KOPT-K1 (cell line): ENCODE data around the gene TSPOAP1.

Experiments
- H3K27ac ChIP-seq: fragments of 200-600 bp; sonication (generic); 2 replicates; pipeline ENCODE4 v1.5.1; 2016; ENCODE audit warnings: antibody characterized with exemption, mild to moderate bottlenecking, low read depth, low read length; ENCODE audit not compliant: poor library complexity, severe bottlenecking
- H3K36me3 ChIP-seq: fragments of 200-600 bp; sonication (generic); 2 replicates; pipeline ENCODE4 v1.5.1; 2017; ENCODE audit warnings: antibody characterized with exemption, mild to moderate bottlenecking, low read length, moderate library complexity; ENCODE audit not compliant: insufficient read depth
- H3K9me3 ChIP-seq: fragments of 200-600 bp; sonication (generic); 2 replicates; pipeline ENCODE4 v1.5.1; 2017; ENCODE audit warnings: antibody characterized with exemption, low read length, mild to moderate bottlenecking; ENCODE audit not compliant: insufficient read depth, poor library complexity, severe bottlenecking

The TSPOAP1 gene

GRCh38 chr17:58367461-58367860 is 38.9 kb upstream of the TSPOAP1 start:
- Histone ChIP-seq H3K27ac (no peak overlapping the region), H3K36me3 (no peaks in the 10 kb centered on the region)

GRCh38 chr17:58365980-58366595 is 37.5 kb upstream of the TSPOAP1 start:
- Histone ChIP-seq H3K9me3 (no peaks in the 10 kb centered on the region), H3K36me3 (no peaks in the 10 kb centered on the region), H3K27ac (no peak overlapping the region)

More at GRCh38 chr17:58367461-58367860, 38.9 kb upstream of the TSPOAP1 start:
- H3K9me3 ChIP-seq: no peaks in the 10 kb centered on the region

DNA sequence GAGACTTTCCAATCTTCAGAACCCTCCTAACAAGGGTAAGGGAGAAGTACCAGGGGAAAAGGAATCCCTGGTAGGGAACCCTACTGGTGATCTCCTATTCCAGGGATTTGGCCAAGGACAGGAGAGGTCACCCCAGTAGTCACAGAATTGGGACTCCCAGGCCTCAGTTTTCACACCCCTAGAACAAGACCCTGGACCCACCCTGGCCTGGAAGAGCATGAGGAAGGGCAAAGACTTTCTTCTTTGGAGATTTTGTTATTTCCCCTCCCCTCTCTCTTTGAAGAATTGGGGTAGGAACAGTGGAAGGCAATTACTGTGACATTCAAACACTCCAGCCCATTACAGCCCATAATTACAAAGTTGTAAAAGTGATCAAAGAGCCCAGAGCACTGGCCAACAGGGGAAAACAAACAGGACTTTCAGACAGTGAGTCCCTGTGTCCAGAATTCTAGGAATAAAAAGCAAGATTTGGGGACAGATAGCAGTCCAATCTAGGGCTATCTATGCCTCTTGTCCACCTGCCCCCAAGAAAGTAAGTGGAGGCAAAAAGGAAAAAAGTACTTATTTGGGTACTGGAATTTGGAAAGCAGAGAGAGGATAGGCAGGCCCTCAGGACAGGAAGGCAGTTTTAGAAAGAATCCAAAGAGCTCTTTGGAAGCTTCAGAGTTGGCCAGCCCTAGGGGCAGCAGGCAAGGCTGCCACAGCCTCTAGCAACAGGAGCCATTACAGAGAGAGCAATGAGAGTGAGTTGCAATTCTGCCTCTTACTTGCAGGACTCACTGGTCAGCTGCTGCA is 36.8 kb upstream of the TSPOAP1 start:
- no peaks in the 10 kb centered on the region for H3K9me3 ChIP-seq
- H3K36me3 ChIP-seq: no peaks in the 10 kb centered on the region
- no peak overlapping the region for H3K27ac ChIP-seq

- Histone ChIP-seq H3K27ac (no peak overlapping the region), H3K36me3 (no peaks in the 10 kb centered on the region), H3K9me3 (no peaks in the 10 kb centered on the region)
Measured at GRCh38 chr17:58364270-58364942, 35.8 kb upstream of the TSPOAP1 start.

DNA sequence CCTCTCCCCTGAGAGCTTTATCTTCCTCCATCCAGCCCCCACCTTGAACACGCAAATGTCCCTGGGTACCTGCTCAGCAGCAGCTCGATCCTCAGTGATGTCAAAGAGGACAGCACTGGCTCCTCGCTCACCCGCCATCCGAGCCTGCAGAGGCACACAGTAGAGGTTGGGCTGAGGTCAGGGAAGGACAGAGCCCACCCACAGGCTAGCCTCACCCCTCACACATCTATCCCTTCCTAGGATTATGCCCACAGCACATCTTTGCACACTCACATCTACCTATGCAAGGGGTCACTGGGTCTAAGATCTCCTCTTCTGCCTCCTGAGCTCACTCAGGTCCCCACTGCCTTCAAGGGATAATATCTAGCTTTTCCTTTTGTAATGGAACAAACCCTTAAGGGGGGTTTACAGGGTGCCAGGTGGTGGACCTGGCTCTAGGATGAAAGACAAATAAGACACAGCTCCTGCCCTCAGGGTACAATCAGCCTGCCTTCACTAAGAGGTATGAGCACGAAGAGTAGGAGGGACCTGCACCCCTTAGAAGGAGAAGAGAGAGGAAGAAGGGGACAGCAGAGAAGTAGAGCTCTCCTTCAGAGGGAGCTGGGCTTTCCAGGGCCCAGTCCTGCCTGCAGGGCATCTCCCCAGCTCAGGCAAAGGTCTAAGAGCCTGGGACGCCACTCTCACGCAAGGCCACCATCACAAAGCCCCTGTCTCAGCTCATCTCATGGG is 35.0 kb upstream of the TSPOAP1 start:
- no peaks in the 10 kb centered on the region for H3K36me3 ChIP-seq
- no peaks in the 10 kb centered on the region for H3K9me3 ChIP-seq
- no peak overlapping the region for H3K27ac ChIP-seq

GRCh38 chr17:58362368-58363014 is 33.9 kb upstream of the TSPOAP1 start:
- H3K27ac ChIP-seq: no peak overlapping the region
- H3K36me3 ChIP-seq: no peaks in the 10 kb centered on the region
- no peaks in the 10 kb centered on the region for H3K9me3 ChIP-seq

DNA sequence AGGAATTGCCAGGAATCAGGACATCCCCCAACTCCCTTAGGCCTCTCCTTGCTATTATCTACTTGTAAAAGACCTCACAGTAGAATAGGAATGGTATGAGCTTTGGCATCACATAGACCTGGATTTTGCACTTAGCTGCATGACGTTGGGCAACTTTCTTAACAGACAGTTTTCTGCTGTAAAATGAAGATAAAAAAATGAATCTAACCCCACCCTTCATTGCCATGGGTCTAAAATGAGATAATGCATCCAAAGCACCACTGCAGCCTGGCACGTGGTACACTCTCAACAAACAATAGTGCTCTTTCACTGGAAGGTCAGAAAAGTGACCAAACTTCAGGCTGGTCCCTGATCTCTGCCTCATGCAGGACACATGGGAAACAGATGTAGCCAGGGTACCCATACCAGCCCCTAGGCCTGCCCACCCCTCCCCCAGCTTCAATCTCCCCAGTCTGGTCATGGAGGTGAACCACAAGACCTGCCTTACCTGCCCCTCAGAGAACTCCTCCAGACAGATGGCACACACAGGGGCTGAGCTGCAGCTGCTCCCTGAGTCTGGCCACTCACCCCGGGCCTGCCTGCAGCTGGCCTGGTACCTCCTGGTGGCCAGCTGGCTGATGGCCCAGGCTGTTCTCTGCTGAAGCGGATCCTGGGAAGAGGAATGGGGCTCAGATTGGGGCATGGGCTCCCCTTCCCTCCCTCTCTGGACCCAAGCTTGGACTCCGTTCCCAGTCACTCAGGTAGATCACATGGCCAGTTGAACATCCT is 31.9 kb upstream of the TSPOAP1 start:
- no peaks in the 10 kb centered on the region for H3K36me3 ChIP-seq
- no peak overlapping the region for H3K27ac ChIP-seq
- H3K9me3 ChIP-seq: no peaks in the 10 kb centered on the region

DNA sequence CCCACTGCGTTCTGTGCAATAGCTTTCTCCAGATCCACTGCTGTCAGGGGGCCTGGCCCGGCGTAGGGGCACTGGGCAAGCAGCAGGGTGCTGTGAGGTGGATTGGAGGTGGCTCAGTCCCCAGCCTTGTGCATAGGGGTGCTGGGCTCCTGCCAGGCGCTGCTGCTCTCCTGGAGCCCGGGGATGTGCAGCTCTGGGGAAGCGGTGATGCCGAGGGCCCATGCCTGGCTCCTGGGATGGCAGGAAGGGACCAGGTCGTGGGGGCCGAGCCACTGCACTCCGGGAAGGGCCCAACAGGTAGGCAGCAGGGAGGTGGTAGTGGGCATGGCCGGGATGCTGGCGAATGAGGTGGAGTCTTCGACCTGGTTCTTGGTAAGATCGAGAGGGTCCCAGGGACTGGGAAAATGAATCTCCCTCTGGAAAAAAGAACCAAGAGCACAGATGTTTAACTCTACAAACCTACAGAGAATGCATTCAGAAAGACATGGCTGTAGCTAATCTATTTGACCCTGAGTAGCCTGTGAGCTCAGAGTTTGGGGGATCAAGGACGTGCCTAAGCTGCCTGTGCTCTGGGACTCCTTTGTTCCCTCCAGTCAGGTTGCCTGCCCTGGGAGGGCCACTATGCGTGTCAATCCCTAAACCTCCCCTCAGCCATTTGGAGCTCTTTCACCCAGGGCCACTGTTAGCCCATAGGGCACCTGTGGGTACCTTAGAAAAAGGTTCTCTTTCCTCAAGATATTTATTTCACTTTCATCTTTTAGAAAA is 30.0 kb upstream of the TSPOAP1 start:
- H3K36me3 ChIP-seq: no peaks in the 10 kb centered on the region
- no peaks in the 10 kb centered on the region for H3K9me3 ChIP-seq
- H3K27ac ChIP-seq: no peak overlapping the region

DNA sequence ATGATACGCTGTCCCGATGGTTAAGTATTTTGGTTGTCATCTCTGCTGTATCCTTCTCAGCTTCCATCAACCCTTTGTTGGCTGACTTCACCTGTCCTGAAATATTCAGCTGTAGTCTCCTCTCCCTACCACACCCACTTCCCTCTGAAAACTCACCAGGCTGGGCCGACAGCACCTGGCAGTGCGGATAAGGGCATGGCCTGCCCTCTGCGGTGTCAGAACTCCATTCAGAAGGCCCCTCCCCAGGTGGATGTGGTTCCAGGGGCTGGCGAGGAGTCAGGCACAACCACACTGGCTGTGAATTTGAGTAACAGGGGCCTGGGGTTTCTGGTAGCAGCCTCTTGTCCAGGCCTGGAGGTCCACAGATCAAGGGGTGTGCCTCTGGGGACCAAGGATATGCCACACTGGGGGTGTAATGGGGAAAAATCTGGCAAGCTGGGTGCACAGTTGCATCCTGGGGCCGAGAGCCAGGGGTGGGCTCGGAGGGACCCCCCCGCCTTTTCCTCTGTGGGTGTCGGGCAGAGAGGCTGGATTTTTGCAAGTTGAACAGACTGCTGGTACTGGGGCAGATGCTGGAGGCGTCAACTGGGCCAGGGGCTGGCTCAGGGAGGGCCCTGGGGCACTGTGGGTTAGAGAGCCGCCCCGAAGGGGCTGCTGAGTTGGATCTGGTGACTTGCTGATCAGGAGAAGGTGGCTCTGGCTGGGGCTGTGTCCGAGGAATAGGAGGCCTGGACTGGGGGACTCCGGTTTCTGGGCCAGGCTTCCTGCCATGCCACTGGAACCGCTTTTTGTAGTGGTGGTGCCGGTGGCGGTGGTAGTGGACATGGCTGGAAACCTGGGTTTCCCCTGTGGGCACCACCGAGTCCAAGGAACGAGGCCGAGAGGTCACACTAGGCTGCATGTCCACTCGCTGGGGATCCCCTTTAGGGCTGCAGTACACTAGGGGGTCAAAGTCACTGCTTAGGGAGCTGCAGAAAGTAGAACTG is 29.0 kb upstream of the TSPOAP1 start:
- no peak overlapping the region for H3K27ac ChIP-seq
- H3K36me3 ChIP-seq: no peaks in the 10 kb centered on the region

DNA sequence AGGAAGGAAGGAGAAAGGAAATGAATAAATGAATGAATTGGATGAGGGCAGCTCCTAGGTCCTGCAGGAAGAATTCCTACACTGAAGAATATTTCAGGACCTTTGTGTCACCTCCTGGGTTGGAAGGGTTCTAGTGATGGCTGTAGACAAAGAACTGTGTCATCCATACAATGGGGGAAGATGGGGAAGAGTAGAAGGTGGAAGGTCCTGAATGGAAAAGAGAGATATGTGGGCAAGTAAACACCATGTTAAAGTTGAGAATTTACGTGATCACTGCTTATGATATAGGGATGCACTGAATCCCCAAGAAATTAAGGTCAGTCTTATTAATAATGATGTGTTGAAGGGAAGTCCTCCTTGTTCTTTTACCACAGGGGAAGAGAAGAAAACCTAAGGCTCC is 27.6 kb upstream of the TSPOAP1 start:
- Histone ChIP-seq H3K27ac (no peak overlapping the region), H3K36me3 (peaks cover under 1% of the 10 kb centered on the region; the same call in 1 of the 2 replicates), H3K9me3 (no peaks in the 10 kb centered on the region)

More for the DNA sequence above, 29.0 kb upstream of the TSPOAP1 start:
- H3K9me3 ChIP-seq: no peaks in the 10 kb centered on the region

- H3K27ac ChIP-seq: peak overlapping the region; percentile 8
- peaks cover 12% of the 10 kb centered on the region for H3K36me3 ChIP-seq
Measured at GRCh38 chr17:58354541-58355216, 26.1 kb upstream of the TSPOAP1 start.

GRCh38 chr17:58353389-58353825 is 24.8 kb upstream of the TSPOAP1 start:
- Histone ChIP-seq H3K27ac (peak overlapping the region; percentile 90), H3K36me3 (peaks cover 25% of the 10 kb centered on the region), H3K9me3 (no peaks in the 10 kb centered on the region)

More at GRCh38 chr17:58354541-58355216, 26.1 kb upstream of the TSPOAP1 start:
- no peaks in the 10 kb centered on the region for H3K9me3 ChIP-seq
